Measurements from ENCODE around the gene SYTL4. TPM values are rescaled to one million over a fixed set of nuclear protein-coding genes. Genes with fewer than 3 reads are reported as not detected.

The SYTL4 gene
- total RNA-seq, 1 experiment from 2014 or later: 0.13 TPM

DNA sequence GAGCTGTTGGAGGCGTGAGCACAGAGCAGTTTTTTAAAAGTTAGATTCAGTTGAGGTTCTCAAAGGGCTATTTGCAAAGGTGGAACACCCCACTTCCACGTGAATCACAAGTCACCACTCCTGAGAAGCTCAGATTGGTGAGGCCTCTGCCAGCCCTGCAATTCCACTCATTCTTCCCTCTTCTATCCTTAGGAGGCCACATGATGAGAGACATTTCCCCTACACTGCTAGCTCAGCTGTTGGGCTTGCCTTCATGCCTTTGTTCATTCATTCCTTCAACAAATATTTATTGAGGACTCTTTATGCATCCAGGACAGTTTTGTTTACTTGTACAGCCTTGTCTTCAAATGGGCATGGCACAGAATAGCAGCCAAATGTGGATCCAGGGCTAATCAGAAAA, 84.2 kb downstream of the SYTL4 start:
- Histone ChIP-seq H4K8ac (replicated peaks; ENCODE audit: insufficient read length, low read depth, low read length) (no peak overlapping the region), H2AFZ (ENCODE audit: low read length) (no peak overlapping the region), H4K91ac (ENCODE audit: insufficient read length, low read depth, low read length) (no peak overlapping the region), H2AK5ac (ENCODE audit: insufficient read length, low read length) (no peak overlapping the region), H3K27ac (ENCODE audit: insufficient read length, low read depth, low read length) (no peak overlapping the region), H3K9ac (ENCODE audit: extremely low read depth, insufficient read length, low read length) (no peak overlapping the region), H3K27me3 (ENCODE audit: insufficient read depth, low read length) (no peaks in the 10 kb centered on the region), H3K79me1 (ENCODE audit: insufficient read depth, low read depth, low read length, poor library complexity, severe bottlenecking) (no peaks in the 10 kb centered on the region), H2BK15ac (ENCODE audit: low read depth, low read length) (no peak overlapping the region), H4K20me1 (ENCODE audit: control insufficient read depth, insufficient read depth, insufficient read length) (no peaks in the 10 kb centered on the region), H2BK12ac (ENCODE audit: insufficient read length, low read depth, low read length) (no peak overlapping the region), H3K18ac (ENCODE audit: insufficient read length, low read depth, low read length) (no peak overlapping the region), H4K5ac (ENCODE audit: insufficient read length, low read depth, low read length) (no peak overlapping the region), H2BK120ac (ENCODE audit: low read depth, low read length, poor library complexity, severe bottlenecking) (no peak overlapping the region), H3K4ac (ENCODE audit: low read depth, low read length) (no peak overlapping the region), H2BK5ac (ENCODE audit: insufficient read length, low read length) (no peak overlapping the region), H3K14ac (ENCODE audit: insufficient read depth, low read length) (no peak overlapping the region), H3K79me2 (ENCODE audit: insufficient read depth, low read length) (no peaks in the 10 kb centered on the region), H3K4me1 (ENCODE audit: insufficient read depth, low read length) (peaks cover 3% of the 10 kb centered on the region; the same call in 1 of the 2 replicates), H3K9me3 (ENCODE audit: control insufficient read depth, low read depth, low read length) (peaks cover 4% of the 10 kb centered on the region), H3K56ac (ENCODE audit: insufficient read length, low read depth, low read length) (no peak overlapping the region), H3K4me2 (ENCODE audit: insufficient read depth, insufficient read length, low read length) (no peak overlapping the region), H3K23me2 (ENCODE audit: insufficient read length, low read depth, low read length, poor library complexity, severe bottlenecking) (no peaks in the 10 kb centered on the region), H2BK20ac (ENCODE audit: low read depth, low read length, poor library complexity, severe bottlenecking) (no peak overlapping the region), H3K23ac (ENCODE audit: insufficient read length, low read depth, low read length) (no peak overlapping the region), H3T11ph (ENCODE audit: low read length) (no peak overlapping the region)
- WGBS (ENCODE audit: extremely low coverage, insufficient read length, low lambda C conversion rate): no CpG with 5 or more reads among the region's 2 CpGs
- peaks cover 15 to 21% of the 10 kb centered on the region in 2 experiments for H3K4me1 Mint-ChIP-seq
- H3K27me3 Mint-ChIP-seq (ENCODE audit: low read depth): peaks cover 11% of the 10 kb centered on the region
- no peak for DNase-seq
- H3K4me3 Mint-ChIP-seq: no peak overlapping the region
- no peak overlapping the region; a peak in 1 of 7 replicates for H3K27ac Mint-ChIP-seq
- no peaks in the 10 kb centered on the region; a peak in 3 of 7 replicates for H3K36me3 Mint-ChIP-seq (ENCODE audit: insufficient read depth in 1 of 3, low read depth in 3 of 3)
- TF ChIP-seq, protein P1, sequence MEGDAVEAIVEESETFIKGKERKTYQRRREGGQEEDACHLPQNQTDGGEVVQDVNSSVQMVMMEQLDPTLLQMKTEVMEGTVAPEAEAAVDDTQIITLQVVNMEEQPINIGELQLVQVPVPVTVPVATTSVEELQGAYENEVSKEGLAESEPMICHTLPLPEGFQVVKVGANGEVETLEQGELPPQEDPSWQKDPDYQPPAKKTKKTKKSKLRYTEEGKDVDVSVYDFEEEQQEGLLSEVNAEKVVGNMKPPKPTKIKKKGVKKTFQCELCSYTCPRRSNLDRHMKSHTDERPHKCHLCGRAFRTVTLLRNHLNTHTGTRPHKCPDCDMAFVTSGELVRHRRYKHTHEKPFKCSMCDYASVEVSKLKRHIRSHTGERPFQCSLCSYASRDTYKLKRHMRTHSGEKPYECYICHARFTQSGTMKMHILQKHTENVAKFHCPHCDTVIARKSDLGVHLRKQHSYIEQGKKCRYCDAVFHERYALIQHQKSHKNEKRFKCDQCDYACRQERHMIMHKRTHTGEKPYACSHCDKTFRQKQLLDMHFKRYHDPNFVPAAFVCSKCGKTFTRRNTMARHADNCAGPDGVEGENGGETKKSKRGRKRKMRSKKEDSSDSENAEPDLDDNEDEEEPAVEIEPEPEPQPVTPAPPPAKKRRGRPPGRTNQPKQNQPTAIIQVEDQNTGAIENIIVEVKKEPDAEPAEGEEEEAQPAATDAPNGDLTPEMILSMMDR (conservative IDR thresholded peaks at IDR 0.05): no peak
- H3K9me3 Mint-ChIP-seq: peaks cover 0 to 66% of the 10 kb centered on the region in 2 experiments; a peak in 4 of 5 replicates

Data from H9 (cell line).